ENCODE data around the gene SEMA5B. TPM values are rescaled to one million over a fixed set of nuclear protein-coding genes. Genes with fewer than 3 reads are reported as not detected.

Gene SEMA5B
- total and polyA plus RNA-seq, 3 donors from 2014 or later = 0.68 to 2.0 (median 1.3) TPM

DNA sequence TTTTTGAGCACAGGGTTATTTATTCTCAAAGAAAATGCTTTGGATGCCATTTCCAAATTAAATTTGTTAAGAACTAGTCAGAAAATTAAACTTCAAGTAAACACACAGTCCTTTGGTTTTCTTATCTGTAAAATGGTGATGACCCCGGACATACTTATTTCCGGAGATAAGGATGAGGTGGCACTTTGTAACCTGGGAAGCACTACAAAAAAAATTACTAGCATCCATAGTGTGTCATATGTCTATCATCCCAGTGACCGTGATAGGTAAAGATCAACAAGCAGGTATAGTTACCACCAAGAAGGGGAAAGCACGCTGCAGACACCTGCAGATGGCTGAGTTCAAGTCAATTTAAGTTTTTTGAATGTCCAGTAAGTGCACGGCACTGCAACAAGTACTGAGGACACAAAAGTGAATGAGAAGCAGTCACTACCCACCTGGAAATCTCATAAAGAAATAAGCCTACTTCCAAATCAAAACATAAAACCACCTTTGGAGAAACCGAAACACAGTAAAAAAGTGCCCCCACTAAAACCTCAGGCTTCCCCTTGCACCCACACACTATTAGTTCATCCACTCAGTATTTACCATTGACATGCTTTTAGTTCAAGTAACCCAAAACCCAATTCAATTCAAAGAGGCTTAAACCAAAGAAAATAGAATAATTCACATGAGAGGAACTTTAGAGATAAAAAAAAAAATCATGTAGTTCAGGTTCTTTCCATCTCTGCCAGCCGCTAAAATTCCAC is 24.6 kb downstream of the SEMA5B start:
- TF ChIP-seq, protein P1, sequence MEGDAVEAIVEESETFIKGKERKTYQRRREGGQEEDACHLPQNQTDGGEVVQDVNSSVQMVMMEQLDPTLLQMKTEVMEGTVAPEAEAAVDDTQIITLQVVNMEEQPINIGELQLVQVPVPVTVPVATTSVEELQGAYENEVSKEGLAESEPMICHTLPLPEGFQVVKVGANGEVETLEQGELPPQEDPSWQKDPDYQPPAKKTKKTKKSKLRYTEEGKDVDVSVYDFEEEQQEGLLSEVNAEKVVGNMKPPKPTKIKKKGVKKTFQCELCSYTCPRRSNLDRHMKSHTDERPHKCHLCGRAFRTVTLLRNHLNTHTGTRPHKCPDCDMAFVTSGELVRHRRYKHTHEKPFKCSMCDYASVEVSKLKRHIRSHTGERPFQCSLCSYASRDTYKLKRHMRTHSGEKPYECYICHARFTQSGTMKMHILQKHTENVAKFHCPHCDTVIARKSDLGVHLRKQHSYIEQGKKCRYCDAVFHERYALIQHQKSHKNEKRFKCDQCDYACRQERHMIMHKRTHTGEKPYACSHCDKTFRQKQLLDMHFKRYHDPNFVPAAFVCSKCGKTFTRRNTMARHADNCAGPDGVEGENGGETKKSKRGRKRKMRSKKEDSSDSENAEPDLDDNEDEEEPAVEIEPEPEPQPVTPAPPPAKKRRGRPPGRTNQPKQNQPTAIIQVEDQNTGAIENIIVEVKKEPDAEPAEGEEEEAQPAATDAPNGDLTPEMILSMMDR (IDR thresholded peaks at IDR 0.05) = no peak
- TF ChIP-seq POLR2A (IDR thresholded peaks at IDR 0.05) = no peak
- no peak for DNase-seq
- H3K4me3 ChIP-seq = no peak overlapping the region
- H3K27me3 ChIP-seq = no peaks in the 10 kb centered on the region
- no peaks in the 10 kb centered on the region for H3K9me3 ChIP-seq
- 84 to 89% methylated on average over 7 of the region's 7 CpGs for WGBS, 2 donors
- intact Hi-C loops (cut with DNase I; ENCODE audit: low total_unique reads) = no loop called here
- H3K27ac ChIP-seq = no peak overlapping the region
- H3K36me3 ChIP-seq (ENCODE audit: low read depth, missing control alignments) = no peaks in the 10 kb centered on the region
- no peaks in the 10 kb centered on the region for H3K4me1 ChIP-seq

DNA sequence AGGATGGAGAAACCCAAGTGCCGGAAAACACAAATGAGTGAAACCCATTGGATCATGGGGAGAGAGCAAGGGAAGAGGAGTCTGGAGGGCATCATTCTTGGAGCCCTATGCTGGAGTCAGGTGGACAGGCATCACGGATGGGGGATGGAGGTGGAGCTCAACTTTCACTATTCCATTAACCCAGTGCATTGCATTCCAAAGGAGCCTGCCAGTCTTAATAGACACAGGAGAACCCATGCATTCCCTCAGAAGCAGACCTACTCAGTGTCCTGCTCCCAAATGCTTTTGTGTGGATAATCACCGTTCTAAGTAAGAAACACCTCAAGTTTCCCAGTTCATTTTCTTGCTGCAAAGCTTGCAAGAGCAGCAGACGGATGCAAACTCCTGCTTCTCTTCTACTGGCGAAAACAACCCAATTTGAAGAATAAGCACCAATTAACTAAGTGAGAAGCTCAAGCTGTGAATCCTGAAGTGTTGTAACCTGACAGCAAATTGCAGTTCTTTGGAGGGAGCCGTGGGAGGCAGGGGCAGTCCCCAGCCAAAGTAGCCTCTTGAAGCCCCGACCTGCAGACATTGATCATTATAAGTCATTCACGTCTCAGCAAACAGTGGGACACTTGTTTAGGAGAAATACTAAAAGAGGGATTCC is 25.3 kb downstream of the SEMA5B start:
- no peaks in the 10 kb centered on the region for H3K36me3 ChIP-seq (ENCODE audit: low read depth, missing control alignments)
- TF ChIP-seq, protein P1 (IDR thresholded peaks at IDR 0.05) = no peak
- TF ChIP-seq POLR2A (IDR thresholded peaks at IDR 0.05) = no peak
- no peaks in the 10 kb centered on the region for H3K4me1 ChIP-seq
- intact Hi-C loops (cut with DNase I; ENCODE audit: low total_unique reads) = no loop called here
- 79 to 82% methylated on average over 8 of the region's 8 CpGs for WGBS, 2 donors
- H3K4me3 ChIP-seq = no peak overlapping the region
- H3K27ac ChIP-seq = no peak overlapping the region
- H3K27me3 ChIP-seq = no peaks in the 10 kb centered on the region
- no peak for DNase-seq
- no peaks in the 10 kb centered on the region for H3K9me3 ChIP-seq

- Histone ChIP-seq H3K4me3 (no peak overlapping the region), H3K27ac (no peak overlapping the region), H3K9me3 (no peaks in the 10 kb centered on the region), H3K36me3 (ENCODE audit: low read depth, missing control alignments) (no peaks in the 10 kb centered on the region), H3K27me3 (no peaks in the 10 kb centered on the region), H3K4me1 (peaks cover 9% of the 10 kb centered on the region)
- 94 to 99% methylated on average over 4 of the region's 4 CpGs for WGBS, 2 donors
- intact Hi-C loops (cut with DNase I; ENCODE audit: low total_unique reads) = no loop called here
- TF ChIP-seq POLR2A (IDR thresholded peaks at IDR 0.05) = no peak
- TF ChIP-seq, protein P1 (IDR thresholded peaks at IDR 0.05) = no peak
- no peak for DNase-seq
Observed at GRCh38 chr3:122998856-122999255, 28.7 kb downstream of the SEMA5B start.

DNA sequence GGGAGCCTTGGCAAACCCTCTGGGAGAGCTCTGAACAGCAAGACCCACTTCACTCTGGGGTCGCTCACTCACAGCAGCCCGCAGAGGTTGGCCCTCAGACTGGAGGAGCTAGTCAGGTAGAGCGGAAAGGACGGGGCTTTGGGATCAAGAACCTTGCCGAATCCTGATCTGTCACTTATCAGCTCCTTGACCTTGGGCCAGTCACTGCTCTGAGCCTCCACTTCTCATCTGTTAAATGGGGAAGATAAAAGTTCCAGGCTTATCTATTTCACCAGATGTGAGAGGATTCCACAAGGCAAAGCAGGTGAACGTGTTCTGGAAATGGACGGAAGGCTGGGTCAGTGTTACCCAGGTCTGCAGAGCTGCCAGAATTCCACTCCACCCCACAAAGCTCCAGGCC is 29.4 kb downstream of the SEMA5B start:
- H3K27me3 ChIP-seq = no peaks in the 10 kb centered on the region
- intact Hi-C loops (cut with DNase I; ENCODE audit: low total_unique reads) = no loop called here
- H3K36me3 ChIP-seq (ENCODE audit: low read depth, missing control alignments) = no peaks in the 10 kb centered on the region
- no peak for DNase-seq
- H3K9me3 ChIP-seq = no peaks in the 10 kb centered on the region
- H3K27ac ChIP-seq = no peak overlapping the region
- no peak for TF ChIP-seq POLR2A (IDR thresholded peaks at IDR 0.05)
- TF ChIP-seq, protein P1 (IDR thresholded peaks at IDR 0.05) = no peak
- no peak overlapping the region for H3K4me3 ChIP-seq
- 89 to 97% methylated on average over 6 to 7 of the region's 7 CpGs for WGBS, 2 donors
- H3K4me1 ChIP-seq = peaks cover 9% of the 10 kb centered on the region
